GM18868 (cell line): ENCODE measurements around the gene KCNK3.

Source experiments
- ATAC-seq: cut with Tn5 transposase; IDR thresholded peaks from one replicate; pipeline ENCODE4 v1.9.1; 2021; ENCODE audit warnings: mild to moderate bottlenecking, moderate library complexity; ENCODE audit not compliant: unreplicated experiment

KCNK3 gene

GRCh38 chr2:26687801-26688200 is 4.7 kb upstream of the KCNK3 start:
- ATAC-seq, result no peak

- no peak for ATAC-seq
Observed at GRCh38 chr2:26691161-26691560, 1.4 kb upstream of the KCNK3 start.

- no peak for ATAC-seq
Observed at GRCh38 chr2:26691881-26692278, 642 bp upstream of the KCNK3 start.

GRCh38 chr2:26692897-26693849 is 651 bp downstream of the KCNK3 start:
- ATAC-seq, result no peak

GRCh38 chr2:26694001-26694400 is 1.5 kb downstream of the KCNK3 start:
- no peak for ATAC-seq

- no peak for ATAC-seq
Observed at GRCh38 chr2:26696351-26696816, 3.9 kb downstream of the KCNK3 start.

- no peak for ATAC-seq
Observed at GRCh38 chr2:26697425-26697824, 4.9 kb downstream of the KCNK3 start.

- no peak for ATAC-seq
Observed at GRCh38 chr2:26699295-26699694, 6.8 kb downstream of the KCNK3 start.

GRCh38 chr2:26700078-26700477 is 7.6 kb downstream of the KCNK3 start:
- no peak for ATAC-seq

GRCh38 chr2:26701596-26701995 is 9.1 kb downstream of the KCNK3 start:
- no peak for ATAC-seq

- ATAC-seq, result no peak
Observed at GRCh38 chr2:26702025-26702424, 9.5 kb downstream of the KCNK3 start.

- no peak for ATAC-seq
Observed at GRCh38 chr2:26704441-26704977, 12.0 kb downstream of the KCNK3 start.

GRCh38 chr2:26705126-26705525 is 12.6 kb downstream of the KCNK3 start:
- ATAC-seq, result no peak

- no peak for ATAC-seq
Observed at GRCh38 chr2:26706093-26706492, 13.6 kb downstream of the KCNK3 start.

GRCh38 chr2:26706616-26707473 is 14.3 kb downstream of the KCNK3 start:
- ATAC-seq, result no peak

- ATAC-seq, result no peak
Observed at GRCh38 chr2:26707747-26708146, 15.2 kb downstream of the KCNK3 start.

- ATAC-seq, result no peak
Observed at GRCh38 chr2:26708457-26708856, 15.9 kb downstream of the KCNK3 start.

- ATAC-seq, result no peak
Observed at GRCh38 chr2:26709323-26710110, 17.0 kb downstream of the KCNK3 start.

GRCh38 chr2:26710145-26710544 is 17.6 kb downstream of the KCNK3 start:
- no peak for ATAC-seq

GRCh38 chr2:26710743-26711456 is 18.4 kb downstream of the KCNK3 start:
- no peak for ATAC-seq
